LHCN-M2 (cell line): ENCODE measurements around the gene OR52N1. TPM values are rescaled to one million over a fixed set of nuclear protein-coding genes. Genes with fewer than 3 reads are reported as not detected.

Source experiments
- total RNA-seq: library from RNA; depleted of rRNA; stranded (reverse); fragments of >200 nt; gene quantifications from 2 replicates; pipeline ENCODE4 v1.2.3, GENCODE V29; 2014; rRNA removed

Gene OR52N1
- total RNA-seq, 1 experiment from 2014 or later, result not detected

Other genes starting within 250 kb of the OR52N1 start
- gene OR52H1, start 242.7 kb downstream of the OR52N1 start, total RNA-seq, result not detected in 2 replicates
- not detected in 2 replicates for gene OR52B6, start 210.4 kb downstream of the OR52N1 start, total RNA-seq
- 1.7 and 2.9 TPM in 2 replicates for gene TRIM6, start 194.6 kb downstream of the OR52N1 start, total RNA-seq
- gene TRIM34, start 166.3 kb downstream of the OR52N1 start, total RNA-seq, result 5.8 and 8.0 TPM in 2 replicates
- gene TRIM5, start 106.2 kb downstream of the OR52N1 start, total RNA-seq, result 31.5 and 36.0 TPM in 2 replicates
- 71.6 and 90.5 TPM in 2 replicates for gene TRIM22, start 101.5 kb downstream of the OR52N1 start, total RNA-seq
- gene OR56B1, start 54.8 kb downstream of the OR52N1 start, total RNA-seq, result not detected in 2 replicates
- not detected in 2 replicates for gene OR52N4, start 37.0 kb downstream of the OR52N1 start, total RNA-seq
- not detected in 2 replicates for gene OR52N5, start 7.9 kb downstream of the OR52N1 start, total RNA-seq
- not detected in 2 replicates for gene OR52N2, start 17.7 kb upstream of the OR52N1 start, total RNA-seq
- gene OR52E6, start 50.6 kb upstream of the OR52N1 start, total RNA-seq, result not detected in 2 replicates
- gene OR52E8, start 66.4 kb upstream of the OR52N1 start, total RNA-seq, result not detected in 2 replicates
- gene OR52E4, start 89.4 kb upstream of the OR52N1 start, total RNA-seq, result not detected in 2 replicates
- gene OR52E5, start 101.9 kb upstream of the OR52N1 start, total RNA-seq, result not detected in 2 replicates
- not detected in 2 replicates for gene OR56A3, start 151.0 kb upstream of the OR52N1 start, total RNA-seq
- gene OR56A5, start 177.2 kb upstream of the OR52N1 start, total RNA-seq, result not detected in 2 replicates
- not detected in 2 replicates for gene OR52L1, start 195.7 kb upstream of the OR52N1 start, total RNA-seq
- gene OR56A4, start 215.7 kb upstream of the OR52N1 start, total RNA-seq, result not detected in 2 replicates
- gene OR56A1, start 239.5 kb upstream of the OR52N1 start, total RNA-seq, result not detected in 2 replicates